HG02759 (cell line): ENCODE measurements around the gene CTCF.

ENCODE experiments used
- ATAC-seq: cut with Tn5 transposase; IDR thresholded peaks from one replicate; pipeline ENCODE4 v1.9.1; 2021; ENCODE audit warnings: mild to moderate bottlenecking, moderate library complexity; ENCODE audit not compliant: unreplicated experiment

The CTCF gene

GRCh38 chr16:67534431-67534830 lies 27.9 kb upstream of the CTCF start:
- ATAC-seq, result no peak

DNA sequence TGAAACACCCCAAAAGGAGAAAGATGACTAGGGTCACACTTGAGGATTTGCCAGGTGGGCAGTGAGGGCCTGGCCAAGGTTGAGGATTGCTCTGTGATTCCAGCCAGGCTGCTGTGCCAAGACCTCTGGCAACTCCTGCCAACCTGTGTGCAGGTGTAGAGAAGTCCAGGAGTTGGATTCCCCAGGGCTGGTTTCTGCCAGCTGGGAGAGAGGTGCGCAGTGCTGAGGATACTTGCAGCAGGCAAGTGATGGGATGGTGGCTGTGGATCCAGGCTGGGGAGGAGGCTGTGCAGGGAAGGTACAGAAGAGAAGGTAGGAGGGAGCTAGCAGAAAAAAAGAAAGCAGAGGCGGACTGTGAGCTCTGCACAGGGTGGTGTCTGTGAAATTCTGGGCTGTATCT lies 27.1 kb upstream of the CTCF start:
- no peak for ATAC-seq

GRCh38 chr16:67537270-67537635 lies 25.1 kb upstream of the CTCF start:
- peak; percentile 35 for ATAC-seq

- peak; percentile 45 for ATAC-seq
These were observed 24.4 kb upstream of the CTCF start for GRCh38 chr16:67537636-67538591.

- no peak for ATAC-seq
These were observed 23.6 kb upstream of the CTCF start for GRCh38 chr16:67538666-67539101.

DNA sequence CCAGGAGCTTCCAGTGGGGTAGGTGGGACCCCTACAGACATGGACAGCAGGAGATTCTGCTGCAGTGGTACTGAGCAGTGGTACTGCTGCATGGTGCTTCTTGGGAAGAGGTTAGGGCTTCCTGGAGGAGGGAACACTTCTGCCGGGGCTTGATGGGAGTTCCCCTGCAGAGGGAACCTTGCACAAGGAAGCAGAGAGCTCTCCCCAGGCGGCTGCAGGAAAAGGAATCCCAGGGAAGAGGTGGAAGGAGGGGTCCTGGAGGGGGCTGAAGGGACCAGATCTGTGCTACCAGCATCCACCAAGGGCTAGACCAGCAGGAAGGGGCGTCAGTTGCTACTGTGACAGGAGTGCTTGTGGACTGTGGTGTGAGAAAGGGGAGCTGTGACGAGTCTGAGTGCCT lies 23.1 kb upstream of the CTCF start:
- no peak for ATAC-seq

DNA sequence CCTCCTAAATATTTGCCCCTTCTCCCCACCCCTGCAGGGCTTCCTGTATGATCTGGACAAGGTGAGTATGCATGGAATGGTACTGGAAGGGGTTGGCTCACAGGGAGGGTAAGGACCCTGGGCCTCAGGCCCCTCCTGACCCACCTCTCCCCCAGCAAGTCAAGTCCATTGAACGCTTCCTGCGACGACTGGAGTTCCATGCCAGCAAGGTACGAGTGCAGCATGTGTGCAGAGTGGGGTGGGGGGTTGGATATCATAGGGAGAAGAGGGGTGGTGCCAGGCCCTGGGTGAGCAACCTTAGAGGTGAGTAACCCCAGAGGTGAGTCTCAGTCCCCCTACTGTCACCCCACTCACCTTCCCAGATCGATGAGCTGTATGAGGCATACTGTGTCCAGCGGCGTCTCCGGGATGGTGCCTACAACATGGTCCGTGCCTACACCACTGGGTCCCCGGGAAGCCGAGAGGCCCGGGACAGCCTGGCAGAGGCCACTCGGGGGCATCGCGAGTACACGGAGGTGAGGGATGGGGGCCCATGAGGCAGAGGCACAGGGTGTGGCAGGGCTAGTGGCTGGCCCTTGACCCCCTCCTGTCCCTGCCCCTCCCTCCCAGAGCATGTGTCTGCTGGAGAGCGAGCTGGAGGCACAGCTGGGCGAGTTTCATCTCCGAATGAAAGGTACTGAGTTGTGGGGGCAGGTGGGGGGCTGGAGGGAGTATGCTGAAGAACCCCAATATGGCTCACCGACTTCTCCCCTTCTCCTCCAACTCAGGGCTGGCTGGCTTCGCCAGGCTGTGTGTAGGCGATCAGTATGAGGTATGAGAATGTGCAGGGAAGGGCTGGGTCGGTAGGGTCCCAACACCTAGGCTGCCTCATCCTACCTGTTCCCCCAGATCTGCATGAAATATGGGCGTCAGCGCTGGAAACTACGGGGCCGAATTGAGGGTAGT lies 22.4 kb upstream of the CTCF start:
- no peak for ATAC-seq

GRCh38 chr16:67540756-67541155 lies 21.6 kb upstream of the CTCF start:
- no peak for ATAC-seq

- no peak for ATAC-seq
These were observed 20.7 kb upstream of the CTCF start for GRCh38 chr16:67541391-67542263.

DNA sequence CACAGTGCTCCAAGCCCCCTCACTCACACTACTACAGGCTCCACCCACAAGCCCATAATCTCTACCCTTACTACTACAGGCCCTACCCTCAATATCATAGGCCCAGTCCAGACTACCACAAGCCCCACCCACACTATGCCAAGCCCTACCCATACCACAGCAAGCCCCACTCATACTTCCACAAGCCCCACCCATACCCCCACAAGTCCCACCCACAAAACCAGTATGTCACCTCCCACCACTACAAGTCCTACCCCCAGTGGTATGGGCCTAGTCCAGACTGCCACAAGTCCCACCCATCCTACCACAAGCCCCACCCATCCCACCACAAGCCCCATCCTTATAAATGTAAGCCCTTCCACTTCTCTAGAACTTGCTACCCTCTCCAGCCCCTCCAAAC lies 19.9 kb upstream of the CTCF start:
- peak; percentile 40 for ATAC-seq

GRCh38 chr16:67543036-67543435 lies 19.3 kb upstream of the CTCF start:
- ATAC-seq, result no peak

DNA sequence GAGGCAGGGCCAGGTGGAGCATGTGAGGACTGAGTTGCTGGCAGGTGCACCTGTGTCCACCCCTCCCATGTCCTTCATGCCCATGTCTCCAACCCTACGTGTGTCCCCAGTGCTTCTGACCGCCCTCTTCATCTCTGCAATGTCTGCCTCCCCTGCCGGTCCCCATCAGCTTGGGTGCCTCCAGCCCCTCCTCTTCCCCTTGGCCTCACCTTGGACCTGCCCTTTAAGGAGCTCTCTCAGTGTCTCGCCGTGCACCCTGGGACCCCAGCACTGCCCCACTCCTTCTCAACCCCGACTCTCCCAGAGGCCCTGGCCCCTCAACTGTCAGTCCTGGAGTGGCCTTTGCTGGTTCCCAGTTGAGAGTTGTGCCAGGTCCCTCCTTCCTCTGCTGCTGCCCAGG lies 18.7 kb upstream of the CTCF start:
- ATAC-seq, result no peak

DNA sequence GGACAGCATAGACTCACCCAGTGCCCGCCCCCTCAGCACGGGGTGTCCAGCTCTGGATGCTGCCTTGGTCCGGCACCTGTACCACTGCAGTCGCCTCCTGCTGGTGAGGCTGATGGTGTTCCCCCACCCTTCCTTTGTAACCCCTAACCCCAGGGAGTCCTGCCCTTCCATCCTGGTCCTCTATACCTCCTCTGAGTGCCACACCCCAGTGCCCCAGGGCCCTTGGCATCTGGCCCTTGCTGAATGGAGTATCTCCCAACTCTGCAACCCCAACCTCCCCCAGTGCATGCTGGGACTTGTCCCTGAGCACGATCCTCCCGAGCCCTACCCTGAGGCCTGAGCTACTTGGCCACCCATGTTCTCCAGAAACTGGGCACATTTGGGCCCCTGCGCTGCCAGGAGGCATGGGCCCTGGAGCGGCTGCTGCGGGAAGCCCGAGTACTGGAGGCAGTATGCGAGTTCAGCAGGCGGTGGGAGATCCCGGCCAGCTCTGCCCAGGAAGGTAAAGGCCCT lies 17.9 kb upstream of the CTCF start:
- ATAC-seq, result no peak

GRCh38 chr16:67544844-67545664 lies 17.3 kb upstream of the CTCF start:
- no peak for ATAC-seq

DNA sequence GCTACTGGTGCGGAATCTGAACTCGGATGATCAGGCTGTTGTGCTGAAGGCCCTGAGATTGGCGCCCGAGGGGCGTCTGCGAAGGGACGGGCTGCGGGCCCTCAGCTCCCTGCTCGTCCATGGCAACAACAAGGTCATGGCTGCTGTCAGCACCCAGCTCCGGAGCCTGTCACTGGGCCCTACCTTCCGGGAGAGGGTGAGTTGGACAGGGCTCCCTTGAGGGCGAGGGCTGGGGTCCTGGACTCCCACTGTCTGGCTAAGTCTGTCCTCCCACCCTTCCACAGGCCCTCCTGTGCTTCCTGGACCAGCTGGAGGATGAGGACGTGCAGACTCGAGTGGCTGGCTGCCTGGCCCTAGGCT lies 16.7 kb upstream of the CTCF start:
- ATAC-seq, result no peak

DNA sequence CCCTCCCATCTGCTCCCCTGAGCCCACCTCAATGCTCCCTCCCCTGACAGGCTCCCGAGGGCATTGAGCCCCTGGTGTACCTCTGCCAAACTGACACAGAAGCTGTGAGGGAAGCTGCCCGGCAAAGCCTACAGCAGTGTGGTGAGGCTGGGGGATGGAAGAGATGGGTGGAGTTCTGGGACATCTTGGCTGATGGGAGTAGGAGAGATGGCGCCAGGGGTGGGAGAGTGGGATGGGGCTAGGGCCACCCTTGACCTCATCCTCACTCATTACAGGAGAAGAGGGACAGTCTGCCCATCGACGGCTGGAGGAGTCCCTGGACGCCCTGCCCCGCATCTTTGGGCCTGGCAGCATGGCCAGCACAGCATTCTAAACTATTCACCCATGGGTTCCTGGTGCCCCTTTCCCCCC lies 16.2 kb upstream of the CTCF start:
- no peak for ATAC-seq

- no peak for ATAC-seq
These were observed 15.4 kb upstream of the CTCF start for GRCh38 chr16:67546761-67547422.

GRCh38 chr16:67547423-67548264 lies 14.7 kb upstream of the CTCF start:
- ATAC-seq, result peak; percentile 48
